Jurkat, Clone E6-1 (cell line): ENCODE data around the gene POGLUT2.
"Not testable (repeated sequence)": the region's sequence is repeated elsewhere in the genome, so short reads cannot be mapped to it uniquely, and the experiment has no call there.

Experiments used
- DNase-seq: peaks from one replicate; pipeline ENCODE4 v3.0.0-alpha.2; 2011; ENCODE audit warnings: low read depth, low spot score
- H3K4me3 ChIP-seq: 2 replicates; pipeline ENCODE4 v1.5.1; 2011; ENCODE audit warnings: mild to moderate bottlenecking, low read length, control low read depth, moderate library complexity

The POGLUT2 gene

GRCh38 chr13:102814025-102814607 lies 15.3 kb upstream of the POGLUT2 start:
- H3K4me3 ChIP-seq: peak overlapping the region; percentile 29
- peak; percentile 89 for DNase-seq

GRCh38 chr13:102812611-102813287 lies 14.0 kb upstream of the POGLUT2 start:
- H3K4me3 ChIP-seq: peak overlapping the region; percentile 38
- DNase-seq: peak; percentile 81

GRCh38 chr13:102807699-102808098 lies 8.9 kb upstream of the POGLUT2 start:
- DNase-seq: no peak
- no peak overlapping the region for H3K4me3 ChIP-seq

DNA sequence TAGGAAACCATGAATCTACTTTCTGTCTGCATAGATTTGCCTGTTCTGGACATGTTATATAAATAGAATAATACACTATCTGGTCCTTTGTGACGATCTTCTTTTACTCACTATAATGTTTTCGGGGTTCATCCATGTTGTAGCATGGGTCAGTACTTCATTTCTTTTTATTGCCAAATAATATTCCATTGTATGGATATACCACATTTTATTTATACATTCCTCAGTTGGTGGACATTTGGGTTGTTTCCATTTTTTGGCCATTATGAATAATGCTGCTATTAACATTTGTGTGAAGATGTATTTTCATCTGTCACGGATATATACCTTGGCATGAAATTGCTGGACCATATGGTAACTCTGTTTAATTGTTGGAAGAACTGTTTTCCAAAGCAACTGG lies 6.9 kb upstream of the POGLUT2 start:
- DNase-seq: no peak
- no peak overlapping the region for H3K4me3 ChIP-seq

DNA sequence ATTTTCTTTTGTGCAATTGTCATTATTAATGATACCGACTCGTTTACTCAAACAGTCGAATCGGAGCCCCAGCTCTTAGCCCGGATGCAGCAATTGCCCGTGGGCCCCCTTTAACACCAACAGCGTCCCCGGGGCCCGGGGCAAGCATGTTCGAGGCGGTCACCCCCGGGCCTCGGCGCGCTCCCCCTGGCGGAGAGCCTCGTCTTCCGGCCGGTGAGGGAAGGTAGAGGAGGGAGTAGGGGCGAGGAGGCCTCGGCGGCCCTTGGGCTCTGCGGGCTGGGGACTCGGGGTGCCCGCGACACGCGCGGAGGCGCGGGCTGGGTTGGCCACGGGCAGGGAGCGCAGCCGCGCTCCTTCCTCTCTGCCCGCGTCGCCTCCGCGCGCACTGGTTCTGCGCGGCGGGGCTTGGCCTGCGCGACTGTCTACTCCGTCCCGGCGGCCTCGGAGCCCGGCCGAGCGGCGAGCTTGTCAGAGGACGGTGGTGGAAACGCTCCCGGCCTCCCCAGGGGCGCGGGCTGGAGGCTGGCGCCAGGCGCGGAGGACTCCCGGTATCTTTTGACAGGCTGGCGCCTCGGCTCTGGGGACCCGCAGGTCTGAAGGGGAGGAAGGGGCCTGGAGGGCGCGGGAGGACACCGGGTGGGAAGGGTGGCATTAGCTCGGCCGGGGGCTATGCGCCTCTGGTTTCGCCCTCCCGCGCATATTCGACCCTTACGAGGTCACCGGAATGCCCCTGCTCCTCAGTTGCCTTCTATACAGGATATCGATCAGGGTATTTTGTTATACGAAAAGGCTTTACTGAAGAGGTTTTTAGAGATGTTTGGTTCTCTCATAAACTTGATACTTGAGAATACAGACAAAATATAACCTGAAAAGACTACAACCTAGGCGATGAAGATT lies 1.6 kb upstream of the POGLUT2 start:
- DNase-seq: peak; percentile 58
- H3K4me3 ChIP-seq: peak overlapping the region; percentile 81

- peak overlapping the region; percentile 81 for H3K4me3 ChIP-seq
- no peak for DNase-seq
Measured at GRCh38 chr13:102799426-102800144, 809 bp upstream of the POGLUT2 start.

DNA sequence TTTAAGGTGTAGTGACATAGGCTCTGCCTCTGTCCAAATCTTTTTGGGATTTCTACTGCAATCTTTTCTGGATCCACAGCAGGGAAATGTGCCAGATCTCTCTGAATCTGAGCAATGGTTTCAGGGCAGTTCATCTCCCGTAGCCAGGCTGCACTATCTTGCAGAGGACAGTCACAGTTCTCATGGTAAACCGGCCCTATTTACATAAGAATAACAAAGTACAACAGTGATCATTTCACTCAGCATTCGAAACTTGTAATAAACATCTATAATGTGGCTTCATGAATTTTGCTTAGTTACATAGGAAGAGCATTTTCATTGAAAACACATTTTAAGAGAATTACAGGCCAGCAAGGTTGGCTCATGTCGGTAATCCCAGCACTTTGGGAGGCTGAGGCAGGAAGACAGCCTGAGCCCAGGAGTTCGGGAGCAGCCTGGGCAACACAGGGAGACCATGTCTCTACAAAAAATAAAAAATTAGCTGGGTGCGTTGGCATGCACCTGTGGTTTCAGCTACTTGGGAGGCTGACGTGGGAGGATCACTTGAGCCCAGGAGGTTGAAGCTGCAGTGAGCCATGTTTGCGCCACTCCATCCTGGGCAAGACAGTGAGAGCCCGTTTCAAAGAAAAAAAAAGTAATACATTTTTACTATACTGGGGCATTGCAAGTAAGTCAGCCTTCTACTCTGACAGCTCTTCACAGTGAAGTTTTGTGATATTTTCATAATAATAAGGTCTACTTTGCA lies 5.0 kb downstream of the POGLUT2 start:
- no peak for DNase-seq
- H3K4me3 ChIP-seq: no peak overlapping the region

GRCh38 chr13:102792396-102792795 lies 6.4 kb downstream of the POGLUT2 start:
- H3K4me3 ChIP-seq: no peak overlapping the region
- no peak for DNase-seq

DNA sequence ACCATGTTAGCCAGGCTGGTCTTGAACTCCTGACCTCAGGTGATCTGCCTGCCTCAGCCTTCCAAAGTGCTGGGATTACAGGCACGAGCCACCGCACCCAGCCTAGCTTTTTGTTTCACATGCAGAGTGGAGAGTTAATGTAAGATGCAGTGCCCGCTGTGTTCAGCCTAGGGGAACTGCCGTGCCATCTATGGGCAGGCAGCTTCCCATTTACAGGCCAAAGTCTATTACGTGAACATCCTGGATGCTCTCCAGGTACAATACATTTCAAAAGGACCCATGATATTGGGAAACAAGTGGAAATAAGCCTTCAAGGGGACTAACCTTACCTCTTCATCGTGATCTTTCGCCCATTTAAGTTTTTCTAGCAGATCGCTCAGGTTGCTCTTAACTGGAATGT lies 10.1 kb downstream of the POGLUT2 start:
- no peak for DNase-seq
- no peak overlapping the region for H3K4me3 ChIP-seq

DNA sequence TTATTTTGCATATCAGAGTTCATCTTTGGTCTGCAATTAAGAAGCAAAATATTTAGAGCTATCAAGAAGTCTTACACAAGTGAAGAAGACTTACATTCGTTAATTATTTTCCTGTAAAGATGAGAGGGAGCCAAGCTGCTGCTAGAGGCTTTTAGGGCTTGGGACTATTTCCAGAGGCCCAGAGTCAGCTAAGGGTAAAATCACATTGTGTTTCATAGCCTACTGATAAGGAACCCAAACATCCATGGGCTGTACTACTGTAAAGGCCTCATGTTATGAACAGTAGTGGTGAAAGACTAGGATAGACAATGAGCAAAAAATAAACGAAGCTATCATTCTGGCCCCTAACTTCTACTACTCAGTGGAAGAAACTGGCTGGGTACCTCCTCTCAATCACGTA lies 14.3 kb downstream of the POGLUT2 start:
- H3K4me3 ChIP-seq: no peak overlapping the region
- DNase-seq: no peak

GRCh38 chr13:102781591-102781990 lies 17.2 kb downstream of the POGLUT2 start:
- H3K4me3 ChIP-seq: no peak overlapping the region

DNA sequence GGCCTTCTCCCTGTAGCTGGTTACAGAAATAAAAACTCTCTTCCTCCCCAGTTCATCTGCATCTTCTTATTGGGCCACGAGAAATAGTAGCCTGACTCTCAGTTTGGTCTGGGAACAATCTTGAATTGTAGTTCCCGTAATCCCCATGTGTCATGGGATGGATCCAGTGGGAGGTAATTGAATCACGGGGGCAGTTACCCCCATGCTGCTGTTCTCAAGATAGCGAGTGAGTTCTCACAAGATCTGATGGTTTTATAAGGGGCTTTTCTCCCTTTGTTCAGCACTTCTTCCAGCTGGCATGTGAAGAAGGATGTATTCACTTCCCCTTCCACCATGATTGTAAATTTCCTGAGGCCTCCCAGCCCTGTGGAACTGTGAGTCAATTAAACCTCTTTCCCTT lies 18.1 kb downstream of the POGLUT2 start:
- H3K4me3 ChIP-seq, DNase-seq: not testable (repeated sequence)

More at GRCh38 chr13:102781591-102781990, 17.2 kb downstream of the POGLUT2 start:
- DNase-seq: no peak

GRCh38 chr13:102779436-102780159 lies 19.2 kb downstream of the POGLUT2 start:
- peak; percentile 80 for DNase-seq
- H3K4me3 ChIP-seq: peak overlapping the region; percentile 21

GRCh38 chr13:102777736-102778135 lies 21.0 kb downstream of the POGLUT2 start:
- H3K4me3 ChIP-seq: no peak overlapping the region
- DNase-seq: no peak

- DNase-seq: no peak
- no peak overlapping the region for H3K4me3 ChIP-seq
Measured at GRCh38 chr13:102776271-102776670, 22.5 kb downstream of the POGLUT2 start.

- peak overlapping the region; percentile 82 for H3K4me3 ChIP-seq
- DNase-seq: peak; percentile 76
Measured at GRCh38 chr13:102774591-102775520, 23.9 kb downstream of the POGLUT2 start.

DNA sequence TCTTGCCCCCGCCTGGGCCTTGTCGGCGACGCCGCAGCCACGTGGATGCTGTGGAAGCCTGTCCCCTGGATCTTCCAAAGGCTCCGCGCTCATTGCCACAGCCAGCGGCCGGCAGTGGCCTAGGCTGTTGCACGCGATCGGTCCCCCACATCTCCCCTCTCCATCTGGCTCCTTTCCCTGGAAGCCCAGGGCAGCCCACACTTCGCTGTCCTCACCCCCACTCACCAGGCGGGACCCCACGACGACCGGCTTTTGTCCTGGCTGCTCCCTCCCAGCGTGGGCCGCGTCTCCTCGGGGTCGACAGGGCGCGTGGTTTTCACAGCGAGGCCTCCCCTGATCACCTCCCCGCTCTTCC lies 24.6 kb downstream of the POGLUT2 start:
- H3K4me3 ChIP-seq: peak overlapping the region; percentile 82
- no peak for DNase-seq
